NCI-H2107 treated with DMSO at 0.1 percent for 48 hours (cell line): ENCODE measurements around the gene CTXND2.
"Not testable (repeated sequence)": the region's sequence is repeated elsewhere in the genome, so short reads cannot be mapped to it uniquely, and the experiment has no call there.

Experiments used
- DNase-seq: peaks from one replicate; lab custom pipeline; 2025; ENCODE audit not compliant: unreplicated experiment; lab: John Stamatoyannopoulos, UW

Gene CTXND2

DNA sequence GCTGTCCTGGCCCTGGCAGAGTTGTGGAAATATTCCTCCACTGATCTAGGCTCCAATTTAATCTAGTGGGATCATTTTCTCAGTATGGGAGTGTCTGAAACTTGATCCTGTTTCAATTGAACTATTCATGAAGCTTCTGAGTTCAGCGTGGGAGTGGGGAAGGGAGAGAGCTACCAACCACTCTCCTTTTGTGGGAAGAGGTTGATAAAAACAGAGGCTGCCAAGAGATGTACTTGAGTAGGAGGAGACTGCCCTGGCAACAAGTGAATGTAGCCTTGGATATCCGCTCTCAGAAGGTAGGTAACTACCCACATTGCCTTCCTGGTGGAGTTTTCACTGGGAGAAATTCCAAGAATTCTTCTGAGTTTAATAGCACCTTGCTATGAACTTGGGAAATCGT, at the start of gene CTXND2:
CTXND2 (plus strand) TSS at position 119 of the 400 bp plus-strand sequence. CDS start 25,179 bp downstream, outside the sequence.
- DNase-seq = peak; percentile 60

DNA sequence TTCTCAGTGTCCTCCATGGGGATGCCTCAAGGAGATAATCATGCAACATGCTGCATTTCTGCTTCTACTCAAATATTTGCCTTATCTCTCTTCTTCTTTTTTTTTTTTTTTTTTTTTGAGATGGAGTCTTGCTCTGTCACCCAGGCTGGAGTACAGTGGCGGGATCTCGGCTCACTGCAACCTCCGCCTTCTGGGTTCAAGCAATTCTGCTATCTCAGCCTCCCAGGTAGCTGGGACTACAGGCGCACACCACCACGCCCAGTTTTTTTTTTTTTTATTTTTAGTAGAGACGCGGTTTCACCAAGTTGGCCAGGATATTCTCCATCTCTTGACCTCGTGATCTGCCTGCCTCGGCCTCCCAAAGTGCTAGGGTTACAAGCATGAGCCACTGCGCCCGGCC, 46.1 kb upstream of the CTXND2 start:
- DNase-seq = not testable (repeated sequence)

DNA sequence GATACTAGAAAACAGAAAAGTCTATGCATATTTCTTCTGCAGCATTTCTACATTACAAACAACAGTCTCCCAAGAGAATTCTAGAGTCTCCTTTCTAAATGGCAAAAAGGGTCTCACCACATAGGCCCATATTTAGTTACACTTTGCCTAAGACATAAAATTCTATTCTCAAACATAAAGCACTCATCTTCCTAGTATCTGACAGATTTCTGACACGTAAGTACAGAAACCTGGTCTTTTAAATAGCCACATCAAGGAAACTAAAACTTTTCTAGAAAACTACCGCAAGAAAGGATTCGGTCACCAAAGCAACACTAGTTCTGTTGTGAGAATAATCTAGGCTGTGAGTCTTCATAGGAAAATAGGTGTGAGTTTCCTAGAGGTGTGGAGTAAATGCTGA, 45.3 kb upstream of the CTXND2 start:
- DNase-seq = no peak

DNA sequence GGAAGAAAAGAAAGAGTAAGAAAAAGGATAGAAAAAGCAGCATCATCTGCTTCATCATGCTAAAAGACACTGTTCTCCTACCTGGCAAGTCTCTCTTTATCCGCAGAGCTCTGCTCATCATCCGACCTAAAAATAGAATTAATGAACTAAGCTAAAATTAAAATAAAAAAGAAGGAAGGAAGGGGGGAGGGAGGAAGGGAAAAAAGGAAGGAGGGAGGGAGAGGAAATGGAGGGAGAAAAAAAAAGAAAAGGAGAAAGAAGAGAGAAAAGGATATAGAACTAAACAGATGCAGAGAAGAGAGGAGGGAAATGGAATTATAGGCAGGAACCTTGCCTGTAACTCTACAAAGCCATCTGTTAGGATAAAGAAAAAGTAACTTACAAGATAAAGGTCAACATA, 44.6 kb upstream of the CTXND2 start:
- no peak for DNase-seq

DNA sequence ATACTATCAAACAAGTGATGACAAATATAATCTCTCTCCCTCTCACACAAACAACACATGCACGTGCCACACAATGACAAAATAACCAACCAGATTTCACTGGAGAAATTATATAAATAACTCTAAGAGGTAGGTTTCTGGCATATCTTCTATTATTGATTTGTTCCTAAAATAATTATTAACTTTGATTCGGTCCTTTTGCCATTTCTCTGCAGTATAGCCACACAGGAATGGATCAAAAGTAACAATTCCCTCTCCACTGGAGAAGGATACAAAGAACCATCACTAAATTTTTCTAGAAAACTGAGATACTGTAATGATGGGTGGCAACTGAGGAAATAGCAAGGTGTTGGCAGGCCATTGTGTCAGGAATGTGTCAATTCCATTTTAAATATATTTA, 44.0 kb upstream of the CTXND2 start:
- no peak for DNase-seq

DNA sequence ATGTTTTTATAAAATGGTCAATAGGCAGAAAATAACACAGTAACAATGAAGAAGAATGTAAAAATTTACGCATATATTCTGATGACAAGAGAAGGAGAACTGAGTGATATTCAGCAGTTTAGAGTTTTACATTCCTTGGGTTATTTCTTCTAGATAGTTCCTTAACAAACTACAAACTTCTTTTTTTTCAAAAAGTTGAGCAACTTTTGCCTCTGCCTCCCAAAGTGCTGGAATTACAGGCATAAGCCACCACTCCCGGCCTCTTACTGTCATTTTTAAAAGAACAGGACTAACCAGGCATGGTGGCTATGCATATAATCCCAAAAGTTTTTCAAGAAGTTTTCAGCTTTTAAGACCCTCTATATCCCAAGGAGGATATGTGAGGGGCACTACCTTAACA, 43.5 kb upstream of the CTXND2 start:
- DNase-seq = no peak

DNA sequence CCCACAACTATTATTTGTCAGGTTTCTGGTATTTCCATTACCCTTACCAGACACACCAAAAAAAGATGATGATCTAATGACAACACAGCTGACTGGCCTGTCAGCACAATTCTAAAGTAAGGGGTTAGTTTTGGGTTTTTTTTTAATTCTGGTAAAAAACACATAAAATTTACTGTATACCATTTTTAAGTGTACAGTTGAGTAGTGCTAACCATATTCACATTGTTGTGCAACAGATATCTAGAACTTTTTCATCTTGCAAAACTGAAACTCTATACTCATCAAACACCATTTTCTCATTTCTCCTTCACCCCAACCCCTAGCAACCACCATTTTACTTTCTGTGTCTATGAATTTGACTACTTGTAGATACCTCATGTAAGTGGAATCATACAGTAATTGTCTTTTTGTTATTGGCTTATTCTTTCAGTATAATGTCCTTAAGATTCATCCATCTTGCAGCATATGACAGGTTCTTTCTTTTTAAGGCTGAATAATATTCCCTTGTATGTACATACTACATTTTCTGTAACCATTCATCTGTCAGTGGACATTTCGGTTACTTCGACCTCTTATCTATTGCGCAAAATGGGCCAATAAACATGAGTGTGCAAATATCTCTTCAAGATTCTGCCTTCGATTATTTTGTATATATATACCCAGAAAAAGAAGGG, 40.3 kb upstream of the CTXND2 start:
- DNase-seq = no peak

DNA sequence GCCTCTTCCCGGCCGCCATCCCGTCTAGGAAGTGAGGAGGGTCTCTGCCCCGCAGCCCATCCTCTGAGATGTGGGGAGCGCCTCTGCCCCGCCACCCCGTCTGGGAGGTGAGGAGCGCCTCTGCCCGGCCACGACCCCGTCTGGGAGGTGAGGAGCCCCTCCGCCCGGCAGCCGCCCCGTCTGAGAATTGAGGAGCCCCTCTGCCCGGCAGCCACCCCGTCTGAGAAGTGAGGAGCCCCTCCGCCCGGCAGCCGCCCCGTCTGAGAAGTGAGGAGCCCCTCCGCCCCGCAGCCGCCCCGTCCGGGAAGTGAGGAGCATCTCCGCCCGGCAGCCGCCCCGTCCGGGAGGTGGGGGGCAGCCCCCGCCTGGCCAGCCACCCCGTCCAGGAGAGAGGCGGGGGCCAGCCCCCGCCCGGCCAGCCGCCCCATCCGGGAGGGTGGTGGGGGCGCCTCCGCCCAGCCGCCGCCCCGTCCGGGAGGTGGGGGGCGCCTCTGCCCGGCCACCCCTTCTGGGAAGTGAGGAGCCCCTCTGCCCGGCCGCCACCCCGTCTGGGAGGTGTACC, 36.1 kb upstream of the CTXND2 start:
- DNase-seq = not testable (repeated sequence)

DNA sequence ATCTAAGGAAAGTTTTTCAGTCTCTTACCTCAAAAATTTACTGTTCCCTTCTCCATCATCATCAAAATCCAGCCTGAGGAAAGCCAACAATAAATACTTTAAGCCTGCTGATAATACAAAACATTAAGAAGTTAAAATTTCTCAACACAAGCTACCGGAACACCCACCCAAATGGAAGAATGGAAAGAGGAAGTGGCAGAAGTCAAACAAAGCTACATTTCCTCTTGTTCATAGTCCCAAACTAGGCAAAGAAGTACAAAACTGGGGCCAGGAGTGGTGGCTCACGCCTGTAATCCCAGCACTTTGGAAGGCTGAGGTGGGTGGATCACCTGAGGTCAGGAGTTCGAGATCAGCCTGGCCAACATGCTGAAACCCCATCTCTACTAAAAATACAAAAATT, 34.2 kb upstream of the CTXND2 start:
- not testable (repeated sequence) for DNase-seq

DNA sequence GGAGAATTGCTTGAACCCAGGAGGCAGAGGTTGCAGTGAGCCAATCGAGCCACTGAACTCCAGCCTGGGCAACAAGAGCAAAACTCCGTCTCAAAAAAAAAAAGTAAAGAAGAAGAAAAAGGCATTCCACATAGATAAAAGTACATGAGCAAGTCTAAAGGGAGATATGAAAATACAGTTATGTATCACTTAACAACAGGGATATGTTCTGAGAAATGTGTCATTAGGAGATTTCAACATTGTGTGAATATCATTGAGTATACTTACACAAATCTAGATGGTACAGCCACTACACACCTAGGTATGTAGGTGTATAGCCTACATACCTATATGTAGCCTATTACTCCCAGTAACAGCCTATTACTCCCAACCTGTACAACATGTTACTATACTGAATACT, 23.2 kb upstream of the CTXND2 start:
- DNase-seq = no peak

DNA sequence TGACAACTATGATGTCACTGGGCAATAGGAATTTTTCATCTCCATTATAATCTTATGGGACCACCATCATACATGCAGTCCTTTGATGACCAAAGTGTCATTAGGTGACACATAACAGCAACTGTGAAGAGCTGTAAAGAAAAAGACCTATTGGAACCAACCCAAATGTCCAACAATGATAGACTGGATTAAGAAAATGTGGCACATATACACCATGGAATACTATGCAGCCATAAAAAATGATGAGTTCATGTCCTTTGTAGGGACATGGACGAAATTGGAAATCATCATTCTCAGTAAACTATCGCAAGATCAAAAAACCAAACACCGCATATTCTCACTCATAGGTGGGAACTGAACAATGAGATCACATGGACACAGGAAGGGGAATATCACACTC, 22.7 kb upstream of the CTXND2 start:
- DNase-seq = not testable (repeated sequence)

DNA sequence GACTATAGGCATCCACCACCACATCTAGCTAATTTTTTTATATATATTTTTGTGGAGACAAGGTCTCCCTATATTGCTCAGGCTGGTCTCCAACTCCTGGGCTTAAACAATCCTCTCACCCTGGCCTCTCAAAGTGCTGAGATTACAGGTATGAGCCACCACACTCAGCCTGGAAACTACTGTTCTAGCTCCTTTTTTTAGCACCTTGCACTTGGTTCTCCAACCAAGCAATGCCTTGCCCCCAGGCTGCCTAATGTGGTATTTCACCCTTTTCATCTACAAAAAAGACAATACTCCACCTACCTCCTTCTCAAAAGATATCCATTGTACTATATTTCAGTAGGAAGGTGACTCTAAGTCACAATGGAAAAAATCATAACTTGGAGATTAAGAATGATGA, 17.3 kb upstream of the CTXND2 start:
- DNase-seq = no peak

DNA sequence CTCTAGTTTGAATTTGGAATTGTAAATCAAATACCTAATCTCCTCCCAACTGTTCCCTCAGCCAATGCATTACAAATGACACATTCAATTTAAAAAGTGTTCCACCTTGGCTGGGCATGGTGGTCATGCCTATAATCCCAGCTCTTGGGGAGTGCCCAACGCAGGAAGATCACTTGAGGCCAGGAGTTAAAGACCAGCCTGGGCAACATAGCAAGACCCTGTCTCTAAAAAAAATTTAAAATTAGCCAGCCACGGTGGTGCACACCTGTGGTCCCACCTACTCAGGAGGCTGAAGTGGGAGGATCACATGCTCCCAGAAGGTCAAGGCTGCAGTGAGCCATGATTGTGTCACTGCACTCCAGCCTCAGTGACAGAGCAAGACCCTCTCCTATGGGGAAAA, 14.4 kb upstream of the CTXND2 start:
- DNase-seq = no peak

DNA sequence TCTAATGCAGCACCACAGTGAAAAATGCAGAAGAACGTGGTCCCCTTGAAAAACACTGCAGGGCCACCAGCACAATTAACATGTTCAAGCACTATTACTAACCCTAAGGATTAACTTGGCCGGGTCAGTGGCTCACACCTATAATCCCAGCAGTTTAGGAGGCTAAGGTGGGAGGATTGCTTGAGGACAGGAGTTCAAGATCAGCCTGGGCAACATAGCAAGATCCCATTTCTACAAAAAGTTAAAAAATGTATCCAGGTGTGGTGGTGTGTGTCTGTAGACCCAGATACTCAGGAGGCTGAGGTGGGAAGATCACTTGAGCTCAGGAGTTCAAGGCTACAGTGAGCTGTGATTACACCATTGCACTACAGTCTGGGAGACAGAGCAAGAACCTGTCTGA, 13.4 kb upstream of the CTXND2 start:
- no peak for DNase-seq

DNA sequence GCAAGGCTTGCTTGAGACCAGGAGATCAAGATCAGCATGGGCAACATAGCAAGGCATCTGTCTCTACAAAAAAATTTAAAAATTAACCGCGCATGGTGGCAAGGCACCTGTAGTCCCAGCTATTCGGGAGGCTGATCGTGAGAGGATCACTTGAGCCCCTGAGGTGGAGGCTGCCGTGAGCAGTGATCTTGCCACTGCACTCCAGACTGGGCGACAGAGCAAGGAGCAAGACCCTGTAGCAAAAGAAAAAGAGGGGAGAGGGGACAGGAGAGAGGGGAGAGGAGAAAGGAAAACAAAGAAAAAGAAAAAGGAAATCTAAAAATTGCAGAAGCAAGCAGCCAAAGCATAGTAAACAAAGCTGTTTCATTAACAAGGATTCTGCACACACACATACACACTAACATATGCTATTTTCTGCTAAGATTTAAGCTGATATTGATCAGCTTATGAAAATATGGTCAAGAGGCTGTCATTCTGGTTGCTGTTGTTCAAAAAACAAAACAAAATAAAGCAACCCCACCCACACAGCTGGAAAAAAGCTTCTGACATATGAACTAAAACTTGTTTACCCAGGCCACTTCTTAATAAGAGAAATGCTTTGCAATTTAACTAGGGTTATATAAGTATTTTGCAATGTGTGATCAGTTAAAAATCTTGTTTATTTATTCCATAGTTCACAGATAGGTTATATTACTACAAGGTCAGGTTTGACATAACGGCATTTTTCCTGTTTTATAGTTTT, 12.3 kb upstream of the CTXND2 start:
- peak; percentile 40 for DNase-seq

DNA sequence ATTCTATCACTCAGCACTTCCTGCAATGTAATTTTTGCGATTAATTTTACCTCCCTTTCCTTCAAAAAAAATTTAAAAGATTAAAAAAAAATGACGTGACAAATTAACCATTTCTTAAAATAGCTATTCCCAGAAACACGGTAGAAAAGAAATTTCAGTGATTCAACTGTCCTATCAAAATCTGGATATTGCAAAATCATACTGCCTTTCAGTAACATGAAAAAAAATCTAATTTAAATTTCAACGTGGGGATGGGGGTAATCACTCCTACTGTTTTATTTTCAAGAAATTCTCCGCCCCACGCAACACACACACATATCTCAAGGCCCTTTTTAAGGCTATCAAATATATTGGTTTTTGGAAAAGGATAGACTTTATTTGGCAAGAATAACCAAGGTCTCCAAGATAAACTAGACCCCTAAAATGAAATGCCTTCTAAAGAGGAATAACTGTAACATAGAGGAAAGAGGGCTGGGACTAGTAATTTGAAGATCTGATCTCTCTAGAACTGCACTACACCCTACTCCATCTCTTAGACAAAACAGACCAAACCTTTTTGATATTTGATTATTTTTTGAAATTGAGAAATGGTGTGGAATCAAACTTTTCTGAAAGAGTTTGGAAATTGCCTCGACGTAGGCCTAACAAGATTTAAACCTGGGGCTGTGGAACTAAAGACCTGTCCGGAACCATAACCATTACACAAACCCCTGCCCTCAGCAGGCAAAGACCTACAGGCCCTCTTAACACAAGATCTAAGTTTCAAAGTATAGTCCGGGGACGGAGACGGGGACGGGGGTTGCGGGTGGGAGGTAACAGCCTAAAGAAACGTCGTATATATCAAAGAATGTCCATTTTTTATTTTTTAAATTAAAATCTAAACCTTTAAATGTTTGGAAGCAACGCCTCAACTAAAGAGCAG, 11.5 kb upstream of the CTXND2 start:
- DNase-seq = peak; percentile 39

DNA sequence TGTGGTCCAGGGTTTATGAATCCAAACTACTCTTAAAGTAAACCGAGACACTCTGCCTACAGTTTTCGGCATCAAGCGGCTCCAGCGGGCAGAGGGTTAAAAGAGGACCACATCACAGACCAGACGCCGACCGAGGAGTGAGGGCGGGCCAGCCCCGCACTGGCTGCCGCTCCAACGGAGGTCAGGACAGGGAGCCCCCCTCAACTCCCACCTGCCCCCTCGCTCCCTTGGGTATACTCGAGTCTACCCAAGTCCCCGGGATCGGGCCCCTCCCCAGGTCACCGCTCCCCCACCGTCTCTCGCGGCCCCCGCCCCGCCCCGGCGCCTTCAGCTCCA, 10.8 kb upstream of the CTXND2 start:
- DNase-seq = peak; percentile 46

DNA sequence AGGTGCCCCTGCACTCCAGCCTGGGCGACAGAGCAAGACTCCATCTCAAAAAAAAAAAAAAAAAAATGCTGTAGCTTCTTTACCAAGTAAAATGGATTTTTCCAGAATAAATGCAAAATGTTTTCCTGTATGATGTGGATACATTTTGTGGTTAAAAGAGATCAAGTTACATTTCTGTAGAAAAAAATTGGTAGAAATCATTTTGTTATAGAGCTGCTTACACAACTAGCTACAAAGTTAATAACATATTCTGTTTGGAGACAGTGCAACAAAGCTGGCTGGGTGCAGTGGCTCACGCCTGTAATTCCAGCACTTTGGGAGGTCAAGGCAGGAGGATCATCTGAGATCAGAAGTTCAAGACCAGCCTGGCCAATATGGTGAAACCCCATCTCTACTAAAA, 8.0 kb upstream of the CTXND2 start:
- DNase-seq = not testable (repeated sequence)

DNA sequence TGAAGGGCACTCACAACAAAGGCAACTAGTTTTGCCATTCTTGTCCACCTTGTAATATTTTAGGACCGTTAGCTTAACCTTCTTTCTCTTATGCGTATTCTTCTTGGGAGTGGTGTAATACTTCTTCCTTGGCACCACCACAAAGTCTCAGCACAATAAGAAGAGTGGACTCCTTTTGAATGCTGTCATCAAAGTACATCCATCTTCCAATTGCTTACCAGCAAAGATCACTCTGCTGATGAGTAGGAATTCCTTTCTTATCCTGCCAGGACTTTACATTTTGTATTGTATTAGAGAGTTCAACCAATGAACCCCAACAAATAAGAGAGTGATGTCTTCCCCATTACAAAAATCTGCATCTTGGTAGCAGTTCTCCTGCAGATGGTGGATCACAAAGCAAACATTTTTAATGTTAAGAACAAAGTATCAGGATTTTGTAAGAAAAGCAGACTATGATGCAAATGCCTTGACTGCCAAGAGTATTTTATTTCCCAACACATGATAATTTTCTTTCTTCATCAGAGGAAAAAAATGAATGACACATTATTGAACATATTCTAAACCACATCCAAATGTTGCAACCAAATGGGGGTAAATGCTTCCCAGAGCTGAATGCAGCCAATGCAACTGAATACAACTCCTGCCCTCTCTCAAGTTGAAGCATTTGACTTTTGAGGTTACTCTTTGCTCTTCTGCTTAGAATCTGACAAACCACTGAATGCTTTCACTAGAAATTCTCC, 5.4 kb upstream of the CTXND2 start:
- DNase-seq = no peak

DNA sequence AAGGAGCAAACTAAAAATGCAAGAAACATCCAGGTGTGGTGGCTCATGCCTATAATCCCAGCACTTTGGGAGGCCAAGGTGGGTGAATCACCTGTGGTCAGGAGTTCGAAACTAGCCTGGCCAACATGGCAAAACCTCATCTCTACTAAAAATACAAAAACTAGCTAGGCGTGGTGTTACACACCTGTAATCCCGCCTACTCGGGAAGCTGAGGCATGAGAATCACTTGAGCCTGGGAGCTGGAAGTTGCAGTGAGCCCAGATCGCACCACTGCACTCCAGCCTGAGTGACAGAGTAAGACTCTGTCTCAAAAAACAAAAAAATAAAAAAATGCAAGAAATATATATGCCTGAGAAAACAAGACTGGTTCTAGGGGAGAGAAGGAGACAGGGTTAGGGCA, 3.8 kb upstream of the CTXND2 start:
- DNase-seq = not testable (repeated sequence)

DNA sequence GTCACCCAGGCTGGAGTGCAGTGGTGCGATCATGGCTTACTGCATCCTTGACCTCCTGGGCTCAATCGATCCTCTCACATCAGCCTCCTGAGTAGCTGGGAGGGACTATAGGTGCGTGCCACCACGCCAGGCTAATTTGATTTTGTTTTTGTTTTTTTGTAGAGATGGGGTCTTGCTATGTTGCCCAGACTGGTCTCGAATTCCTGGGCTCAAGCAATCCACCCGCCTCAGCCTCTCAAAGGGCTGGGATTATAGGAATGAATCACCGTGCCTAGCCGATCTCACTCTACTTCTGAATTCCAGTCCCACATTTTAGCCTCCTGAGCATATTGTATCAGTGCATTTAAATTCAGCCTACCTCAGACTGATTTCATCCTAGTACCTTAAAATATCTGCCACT, 1.8 kb downstream of the CTXND2 start:
- no peak for DNase-seq
